Renal cortical epithelial cell (primary cell): ENCODE data around the gene HTR3B. TPM values are rescaled to one million over a fixed set of nuclear protein-coding genes. Genes with fewer than 3 reads are reported as not detected.
A peak's percentile ranks its signal among the peaks of the same experiment; 100 is the strongest.
"Not testable (repeated sequence)": the region's sequence is repeated elsewhere in the genome, so short reads cannot be mapped to it uniquely, and the experiment has no call there.

Experiments used
- DNase-seq: peaks from one replicate; pipeline ENCODE4 v3.0.0-alpha.2; 2011; ENCODE audit warnings: low read depth
- total RNA-seq: library from RNA; depleted of rRNA; stranded (reverse); fragments of >200 nt; gene quantifications from 2 replicates; pipeline ENCODE4 v1.2.3, GENCODE V29; 2014

Gene HTR3B
- total RNA-seq, 1 donor from 2014 or later: not detected

DNA sequence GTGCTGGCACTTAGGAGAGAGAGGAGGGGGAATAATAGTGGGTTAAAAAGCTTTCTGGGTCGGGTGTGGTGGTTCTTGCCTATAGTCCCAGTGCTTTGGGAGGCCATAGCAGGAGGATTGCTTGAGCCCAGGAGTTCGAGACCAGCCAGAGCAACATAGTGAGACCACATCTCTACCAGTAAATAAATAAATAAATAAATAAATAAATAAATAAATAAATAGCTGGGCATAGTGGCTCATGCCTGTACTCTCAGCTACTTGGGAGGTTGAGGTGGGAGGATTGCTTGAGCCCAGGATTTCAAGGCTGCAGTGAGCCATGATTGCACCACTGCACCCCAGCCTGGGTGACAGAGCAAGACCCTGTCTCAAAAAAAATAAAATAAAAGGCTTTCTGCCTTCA lies 41.6 kb downstream of the HTR3B start:
- DNase-seq: not testable (repeated sequence)

DNA sequence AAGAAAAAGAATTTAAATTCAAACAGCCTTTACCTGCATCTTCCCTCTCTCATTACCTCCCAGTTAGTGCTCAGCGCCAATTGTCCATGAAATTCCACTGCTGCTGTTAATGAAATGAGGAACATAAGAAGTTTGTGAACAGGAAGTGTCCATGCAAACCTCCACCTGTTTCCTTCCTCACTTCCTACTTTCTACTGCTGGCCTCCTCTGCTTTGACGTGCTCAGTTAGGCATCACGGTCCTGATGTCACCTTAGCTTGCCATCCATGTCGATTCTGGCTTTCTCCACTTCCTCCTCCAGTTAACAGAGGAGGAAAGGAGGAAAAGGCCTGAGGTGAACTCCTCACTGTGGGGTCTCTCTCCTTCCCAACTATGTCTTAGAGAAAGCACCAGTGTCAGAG lies 43.4 kb downstream of the HTR3B start:
- no peak for DNase-seq

- no peak for DNase-seq
These were observed 45.3 kb downstream of the HTR3B start for GRCh38 chr11:113949891-113950290.

GRCh38 chr11:113951537-113951936 lies 46.9 kb downstream of the HTR3B start:
- DNase-seq: no peak

DNA sequence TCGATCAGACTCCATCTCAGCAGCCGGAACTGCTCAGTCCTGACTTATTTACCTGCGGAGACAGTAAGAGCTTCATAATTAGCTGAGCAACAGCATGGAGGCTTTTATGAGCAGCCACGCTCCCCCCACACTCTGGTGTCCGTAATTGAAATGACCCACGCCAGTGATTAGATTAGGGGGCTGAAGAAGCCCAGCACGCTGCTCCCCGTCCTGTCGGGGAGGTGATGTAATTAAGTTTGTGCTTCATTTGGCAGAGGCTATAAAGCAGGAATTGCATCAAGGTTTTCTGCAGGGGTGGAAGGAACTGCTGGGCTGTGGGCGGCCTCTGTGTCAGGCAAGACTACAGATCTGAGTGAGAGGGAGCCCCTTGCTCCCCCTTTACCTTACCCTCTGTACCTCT lies 47.5 kb downstream of the HTR3B start:
- DNase-seq: no peak

DNA sequence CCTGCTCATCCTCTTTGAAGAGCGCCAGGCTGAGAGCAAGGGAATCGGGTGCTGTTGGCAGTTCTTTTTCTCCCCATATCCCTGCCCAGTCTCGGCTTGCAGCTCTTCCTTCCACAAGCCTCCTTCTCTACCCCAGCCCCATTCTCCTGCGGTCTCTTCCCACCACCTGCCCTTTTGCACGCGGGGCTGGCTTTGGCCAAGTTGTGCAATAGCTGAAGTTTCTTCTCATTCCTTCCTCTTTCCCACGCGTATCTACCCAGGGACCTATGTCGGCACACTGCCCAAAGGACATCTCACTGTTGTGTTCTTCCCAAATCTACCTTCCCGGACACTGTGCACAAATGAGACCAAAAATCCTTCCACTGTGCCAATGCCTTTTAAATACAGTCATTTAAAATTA lies 48.0 kb downstream of the HTR3B start:
- DNase-seq: no peak

DNA sequence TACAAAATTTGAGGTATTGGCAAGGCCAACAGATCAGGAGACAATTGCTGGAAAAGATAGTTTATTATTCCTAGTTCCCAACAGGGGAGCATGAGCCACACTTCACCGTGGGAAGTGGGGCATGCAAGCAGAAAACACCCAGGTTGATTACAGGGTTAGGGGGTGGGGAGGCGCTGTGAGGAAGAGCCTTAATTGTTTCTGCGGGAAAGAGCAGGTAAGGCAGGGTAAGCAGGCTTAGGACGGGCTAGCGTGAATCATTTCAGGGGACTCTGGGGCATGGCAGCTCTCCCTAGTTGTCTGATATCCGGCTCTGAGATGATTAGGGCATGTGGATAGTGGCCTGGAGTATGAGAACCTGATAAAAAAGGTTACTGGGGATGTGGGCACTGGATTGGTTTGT lies 49.6 kb downstream of the HTR3B start:
- DNase-seq: no peak

DNA sequence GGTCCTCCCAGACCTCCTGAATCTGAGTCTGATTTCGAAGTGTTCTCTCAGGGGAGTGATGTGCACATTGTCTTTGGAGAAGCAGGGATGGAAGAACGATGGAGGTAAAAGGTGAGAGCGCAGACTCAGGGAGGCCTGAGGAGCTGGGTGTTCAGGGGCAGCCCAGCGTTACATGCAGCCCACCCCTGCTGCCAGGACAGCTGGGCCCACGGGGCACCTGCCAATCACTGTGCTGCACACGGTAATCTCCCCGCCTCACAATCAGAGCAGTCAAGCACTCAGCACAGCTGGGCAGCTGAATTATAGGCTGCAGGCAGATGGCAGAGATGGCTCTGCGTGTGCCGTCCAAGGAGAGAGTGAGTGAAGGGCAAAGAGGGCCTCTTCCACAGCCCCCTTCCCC lies 52.4 kb downstream of the HTR3B start:
- no peak for DNase-seq

- no peak for DNase-seq
These were observed 56.2 kb downstream of the HTR3B start for GRCh38 chr11:113960702-113961330.

DNA sequence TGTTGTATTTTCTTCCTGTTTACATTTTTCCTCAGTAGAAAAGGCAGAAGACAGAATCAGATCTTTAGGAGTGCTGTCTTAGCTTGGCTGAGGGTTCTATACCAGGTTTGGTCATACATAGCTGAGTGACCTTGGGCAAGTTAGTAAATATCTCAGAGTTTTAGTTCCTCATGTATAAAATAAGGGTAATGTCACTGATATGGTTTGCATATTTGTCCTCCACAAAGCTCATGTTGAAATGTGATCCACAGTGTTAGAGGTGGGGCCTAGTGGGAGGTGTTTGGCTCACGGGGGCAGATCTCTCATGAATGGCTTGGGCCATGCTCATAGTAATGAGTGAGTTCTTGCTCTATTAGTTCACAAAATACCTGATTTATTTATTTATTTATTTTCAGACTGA lies 62.8 kb downstream of the HTR3B start:
- no peak for DNase-seq

DNA sequence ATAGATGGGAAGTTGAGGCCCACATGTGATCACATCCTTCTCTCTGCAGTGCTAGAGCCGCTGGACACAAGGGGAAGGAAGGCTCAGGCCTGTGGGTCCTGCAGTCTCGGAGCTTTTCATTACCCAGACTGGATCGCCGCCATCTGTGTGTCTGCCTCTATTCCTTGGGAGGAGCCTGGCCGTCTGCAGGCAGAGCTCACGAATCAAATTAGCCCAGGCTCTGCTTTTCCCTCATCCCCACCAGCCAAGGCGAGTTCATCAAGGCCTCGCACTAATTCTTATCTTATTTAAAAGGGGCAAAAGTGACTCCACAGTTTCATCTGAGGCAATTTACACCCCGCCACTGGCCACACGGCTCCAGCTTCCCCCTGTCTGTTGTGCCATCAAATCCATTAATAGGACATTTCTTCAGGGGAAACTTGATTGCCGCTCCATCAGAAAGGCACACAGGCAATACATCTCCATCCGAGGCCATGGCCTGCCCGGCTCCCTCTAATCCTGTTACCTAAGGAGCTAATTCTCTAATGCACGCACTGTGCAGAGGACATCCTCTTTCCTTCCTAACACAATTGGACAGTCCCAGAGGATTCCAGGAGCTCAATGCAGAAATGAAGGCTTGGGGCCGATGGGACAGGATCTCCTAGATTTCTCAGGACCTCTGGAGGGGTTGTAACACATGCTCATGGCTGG lies 67.1 kb downstream of the HTR3B start:
- no peak for DNase-seq

DNA sequence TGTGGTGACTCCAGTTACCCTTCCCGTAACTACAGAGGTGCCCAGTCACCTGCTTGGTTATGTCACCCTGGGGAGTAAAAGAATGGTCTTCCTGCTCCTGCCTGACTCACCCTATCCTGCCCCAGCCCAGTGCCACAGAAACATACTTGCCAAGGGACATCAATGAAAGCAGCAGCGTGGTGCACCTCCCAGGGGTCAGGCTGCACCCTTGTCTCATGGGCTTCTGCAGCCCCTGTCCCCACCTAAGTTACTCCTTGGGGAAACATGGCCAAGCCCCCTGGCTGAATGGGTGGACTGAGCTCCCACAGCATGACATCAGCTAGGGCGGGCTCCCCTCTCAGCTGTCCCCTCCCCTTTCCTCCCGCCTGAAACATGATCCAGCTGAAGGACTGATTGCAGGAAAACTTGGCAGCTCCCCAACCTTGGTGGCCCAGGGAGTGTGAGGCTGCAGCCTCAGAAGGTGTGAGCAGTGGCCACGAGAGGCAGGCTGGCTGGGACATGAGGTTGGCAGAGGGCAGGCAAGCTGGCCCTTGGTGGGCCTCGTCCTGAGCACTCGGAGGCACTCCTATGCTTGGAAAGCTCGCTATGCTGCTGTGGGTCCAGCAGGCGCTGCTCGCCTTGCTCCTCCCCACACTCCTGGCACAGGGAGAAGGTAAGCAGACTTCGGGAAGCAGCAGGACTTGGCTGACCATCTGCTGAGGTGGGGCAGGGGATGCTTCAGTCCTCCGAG lies 70.3 kb downstream of the HTR3B start, which contains the start of gene HTR3A:
Gene HTR3A (plus strand): TSS at position 368 of the 730 bp plus-strand sequence. CDS start 218 bp downstream, at position 586.
- DNase-seq: peak; percentile 56

DNA sequence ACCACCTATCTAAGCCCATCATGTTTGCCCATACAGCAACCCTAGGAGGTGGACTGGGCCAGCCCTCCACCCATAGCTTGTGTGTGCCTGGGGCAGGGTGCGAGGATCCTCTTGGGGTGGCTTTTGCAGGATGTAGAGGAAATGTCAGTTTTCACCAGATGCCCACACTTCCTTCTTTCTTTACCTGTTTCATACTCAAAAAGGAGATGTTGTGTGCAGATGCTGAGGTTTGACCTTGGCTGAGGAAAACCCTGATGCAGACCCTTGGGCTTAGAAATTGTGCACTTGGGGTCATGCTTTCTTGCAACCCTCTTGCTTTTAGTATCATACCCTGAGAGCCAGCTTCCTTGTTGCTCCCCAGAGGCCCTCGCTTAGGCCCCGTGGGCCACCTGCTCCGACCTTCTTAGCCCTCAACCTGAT lies 72.5 kb downstream of the HTR3B start:
- no peak for DNase-seq

- no peak for DNase-seq
These were observed 73.1 kb downstream of the HTR3B start for GRCh38 chr11:113977701-113978100.

DNA sequence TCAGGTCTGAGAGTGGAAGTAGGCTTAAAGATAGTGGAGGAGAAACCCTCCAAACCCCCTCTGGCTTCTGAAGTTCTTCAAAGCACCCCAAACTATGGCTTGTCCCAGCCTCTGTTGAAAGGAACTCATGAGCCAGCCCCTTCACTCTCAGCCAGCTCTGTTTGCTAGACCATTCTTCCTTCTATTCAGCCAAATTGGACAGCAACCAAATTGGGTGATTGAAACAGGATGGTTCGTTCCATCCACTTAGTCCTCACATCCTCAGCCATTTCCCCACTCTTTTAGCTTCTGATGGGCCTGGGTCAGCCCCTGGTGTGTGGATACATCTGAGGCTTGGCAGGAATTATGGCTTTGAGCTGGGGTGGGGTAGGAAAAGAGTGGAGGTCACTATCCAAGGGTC lies 74.8 kb downstream of the HTR3B start:
- DNase-seq: no peak

DNA sequence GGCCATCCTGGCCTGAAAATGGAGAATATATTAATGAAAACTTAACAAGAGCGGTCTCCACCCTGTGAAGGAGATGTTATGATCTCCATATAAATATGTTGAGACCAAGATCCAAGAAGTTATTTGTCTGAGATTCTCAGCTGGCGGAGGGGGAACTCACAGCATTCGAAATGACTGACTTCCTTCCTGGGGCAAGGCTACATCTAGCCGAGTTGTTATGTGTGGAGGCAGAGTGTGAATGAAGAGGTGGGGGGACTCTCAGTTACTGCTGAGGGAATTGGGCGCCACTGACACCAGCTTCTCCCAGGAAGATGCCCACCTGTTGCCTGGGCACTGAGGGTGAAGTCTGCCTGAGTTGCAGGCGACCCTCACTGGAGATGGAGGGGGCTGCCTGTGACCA lies 76.2 kb downstream of the HTR3B start:
- no peak for DNase-seq

DNA sequence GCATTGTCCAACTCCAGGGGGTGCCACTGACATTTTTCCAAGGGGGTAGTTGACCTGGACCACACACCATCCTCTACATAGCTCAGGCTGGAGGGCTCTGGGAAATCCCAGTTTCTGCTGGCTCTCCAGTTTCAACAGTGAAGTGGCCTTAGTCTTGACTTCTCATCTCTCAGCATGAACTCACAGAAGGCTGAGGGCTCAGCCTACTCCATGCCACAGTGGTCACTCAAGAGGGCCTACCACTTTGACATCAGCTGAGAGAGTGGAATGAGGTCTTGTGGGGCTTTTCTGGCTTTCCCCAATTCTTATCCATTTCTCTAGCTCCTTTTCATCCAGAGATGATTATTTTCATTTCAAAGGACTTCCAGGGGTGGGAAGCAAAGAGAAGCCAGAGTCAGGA lies 77.7 kb downstream of the HTR3B start:
- DNase-seq: no peak

DNA sequence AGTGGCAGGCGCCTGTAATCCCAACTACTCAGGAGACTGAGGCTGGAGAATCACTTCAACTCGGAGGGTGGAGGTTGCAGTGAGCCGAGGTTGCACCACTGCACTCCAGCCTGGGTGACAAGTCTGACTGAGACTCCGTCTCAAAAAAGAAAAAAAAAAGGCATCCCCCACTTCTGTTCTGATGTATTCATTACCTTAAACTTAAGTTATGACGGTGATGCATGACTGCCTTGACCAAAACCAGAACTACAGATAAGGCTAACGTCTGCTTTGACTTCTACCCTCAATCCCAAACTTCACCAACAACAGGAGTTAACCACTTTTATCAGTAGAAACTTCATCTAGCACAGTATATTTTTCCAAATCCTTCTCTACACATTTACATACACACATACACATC lies 80.2 kb downstream of the HTR3B start:
- no peak for DNase-seq

GRCh38 chr11:113985906-113986305 lies 81.3 kb downstream of the HTR3B start:
- DNase-seq: no peak

GRCh38 chr11:113986351-113987140 lies 82.0 kb downstream of the HTR3B start:
- no peak for DNase-seq

DNA sequence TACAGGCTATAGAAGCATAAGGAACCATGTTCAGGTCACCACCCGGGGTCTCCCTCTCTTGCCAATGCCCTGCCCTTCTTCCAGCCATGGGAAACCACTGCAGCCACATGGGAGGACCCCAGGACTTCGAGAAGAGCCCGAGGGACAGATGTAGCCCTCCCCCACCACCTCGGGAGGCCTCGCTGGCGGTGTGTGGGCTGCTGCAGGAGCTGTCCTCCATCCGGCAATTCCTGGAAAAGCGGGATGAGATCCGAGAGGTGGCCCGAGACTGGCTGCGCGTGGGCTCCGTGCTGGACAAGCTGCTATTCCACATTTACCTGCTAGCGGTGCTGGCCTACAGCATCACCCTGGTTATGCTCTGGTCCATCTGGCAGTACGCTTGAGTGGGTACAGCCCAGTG lies 84.8 kb downstream of the HTR3B start:
- no peak for DNase-seq

- no peak for DNase-seq
These were observed 85.3 kb downstream of the HTR3B start for GRCh38 chr11:113989916-113990315.
